Caco-2 (cell line): ENCODE results near the gene MTF2. TPM values are rescaled to one million over a fixed set of nuclear protein-coding genes. Genes with fewer than 3 reads are reported as not detected.

Source experiments
- BruUV-seq: library from RNA; stranded (reverse); fragments of 400-500 nt; replicated peaks from 2 replicates; lab custom pipeline; 2021; lab: Mats Ljungman, UMichigan
- CTCF ChIA-PET: fragments of 300-600 bp; sonication (Branson Sonifier 250); formaldehyde crosslinking; loops from one replicate; lab custom pipeline; 2022; ENCODE audit warnings: antibody characterized with exemption; lab: Charles Lee
- POLR2A ChIA-PET: fragments of 300-600 bp; sonication (Branson Sonifier 250); formaldehyde crosslinking; loops from one replicate; lab custom pipeline; 2022; ENCODE audit warnings: antibody characterized with exemption; lab: Charles Lee
- DNase-seq, 2 experiments: peaks; one replicate each; pipeline versions ENCODE4 v3.0.0 to v3.0.0-alpha.2; 2020 to 2022
- H3K27me3 ChIP-seq: replicated peaks from 2 replicates; pipeline ENCODE4 v1.6.0; 2011; ENCODE audit warnings: low read length; ENCODE audit not compliant: control insufficient read depth, insufficient read depth
- H3K36me3 ChIP-seq: 2 replicates; pipeline ENCODE4 v1.5.1; 2011; ENCODE audit warnings: low read length; ENCODE audit not compliant: control insufficient read depth, insufficient read depth
- H3K4me1 ChIP-seq: fragments of 250-450 bp; sonication (Bioruptor Pico); 2 replicates; pipeline ENCODE4 v1.5.1; 2020; ENCODE audit warnings: mild to moderate bottlenecking
- H3K4me3 ChIP-seq: 2 replicates; pipeline ENCODE4 v1.5.1; 2011; ENCODE audit warnings: low read depth, mild to moderate bottlenecking, control low read depth, low read length
- H3K9me3 ChIP-seq: fragments of 250-450 bp; sonication (Bioruptor Pico); 2 replicates; pipeline ENCODE4 v1.5.1; 2020; ENCODE audit warnings: mild to moderate bottlenecking, moderate library complexity
- H3K27ac Mint-ChIP-seq: one replicate; pipeline ENCODE4 v1.8.0; 2022; ENCODE audit warnings: mixed read lengths; ENCODE audit not compliant: unreplicated experiment
- H3K27me3 Mint-ChIP-seq: one replicate; pipeline ENCODE4 v1.8.0; 2022; ENCODE audit warnings: mixed read lengths; ENCODE audit not compliant: insufficient read depth, unreplicated experiment
- H3K36me3 Mint-ChIP-seq: one replicate; pipeline ENCODE4 v1.8.0; 2022; ENCODE audit warnings: mild to moderate bottlenecking, mixed read lengths; ENCODE audit not compliant: insufficient read depth, unreplicated experiment
- H3K4me1 Mint-ChIP-seq: one replicate; pipeline ENCODE4 v1.8.0; 2022; ENCODE audit warnings: low read depth, mixed read lengths; ENCODE audit not compliant: unreplicated experiment
- H3K4me3 Mint-ChIP-seq: one replicate; pipeline ENCODE4 v1.8.0; 2022; ENCODE audit warnings: mild to moderate bottlenecking, moderate library complexity, mixed read lengths; ENCODE audit not compliant: unreplicated experiment
- H3K9me3 Mint-ChIP-seq: one replicate; pipeline ENCODE4 v1.8.0; 2022; ENCODE audit warnings: mixed read lengths; ENCODE audit not compliant: unreplicated experiment
- CTCF ChIP-seq, 2 experiments: fragments of 200-600 bp in 1 of 2; IDR thresholded peaks; 1 replicate in 1 of 2; 2 replicates in 1 of 2; pipeline versions ENCODE4 v1.5.1 to v1.8.0; 2011 to 2022; ENCODE audit warnings: antibody characterized with exemption in 1 of 2, control low read depth in 1 of 2, inconsistent platforms in 1 of 2, low read depth in 1 of 2, low read length in 1 of 2, mild to moderate bottlenecking in 1 of 2, moderate library complexity in 1 of 2; ENCODE audit not compliant: insufficient read depth in 1 of 2, severe bottlenecking in 1 of 2, unreplicated experiment in 1 of 2
- intact Hi-C: fragments of 100-400 bp; cut with micrococcal nuclease; formaldehyde crosslinking; loops from one replicate; pipeline ENCODE4 v1.10.0; 2022; ENCODE audit not compliant: unreplicated experiment
- total RNA-seq: library from RNA; stranded (reverse); gene quantifications from 2 replicates; pipeline ENCODE4 v1.2.3, GENCODE V29; 2022

The MTF2 gene
- total RNA-seq, 1 experiment from 2014 or later, result 29.9 TPM

GRCh38 chr1:93123201-93123783, 44.2 kb downstream of the MTF2 start:
- no peaks in the 10 kb centered on the region for H3K9me3 ChIP-seq
- Mint-ChIP-seq H3K4me3 (no peak overlapping the region), H3K36me3 (peaks cover 20% of the 10 kb centered on the region), H3K9me3 (no peaks in the 10 kb centered on the region), H3K27ac (no peak overlapping the region), H3K4me1 (no peaks in the 10 kb centered on the region), H3K27me3 (no peaks in the 10 kb centered on the region)
- intact Hi-C loops, result no loop called here
- no peak for DNase-seq
- H3K4me1 ChIP-seq, result no peaks in the 10 kb centered on the region
- no peaks in the 10 kb centered on the region for H3K36me3 ChIP-seq
- no peak overlapping the region for H3K4me3 ChIP-seq
- no TSS peak for BruUV-seq
- CTCF ChIA-PET, result no interaction called here
- POLR2A ChIA-PET, result no interaction called here
- TF ChIP-seq CTCF (IDR thresholded peaks at IDR 0.05; ENCODE audit: insufficient read depth in 1 of 2, low read depth in 1 of 2, low read length in 1 of 2, severe bottlenecking in 1 of 2, unreplicated experiment in 1 of 2), result no peak
- H3K27me3 ChIP-seq, result no peaks in the 10 kb centered on the region

DNA sequence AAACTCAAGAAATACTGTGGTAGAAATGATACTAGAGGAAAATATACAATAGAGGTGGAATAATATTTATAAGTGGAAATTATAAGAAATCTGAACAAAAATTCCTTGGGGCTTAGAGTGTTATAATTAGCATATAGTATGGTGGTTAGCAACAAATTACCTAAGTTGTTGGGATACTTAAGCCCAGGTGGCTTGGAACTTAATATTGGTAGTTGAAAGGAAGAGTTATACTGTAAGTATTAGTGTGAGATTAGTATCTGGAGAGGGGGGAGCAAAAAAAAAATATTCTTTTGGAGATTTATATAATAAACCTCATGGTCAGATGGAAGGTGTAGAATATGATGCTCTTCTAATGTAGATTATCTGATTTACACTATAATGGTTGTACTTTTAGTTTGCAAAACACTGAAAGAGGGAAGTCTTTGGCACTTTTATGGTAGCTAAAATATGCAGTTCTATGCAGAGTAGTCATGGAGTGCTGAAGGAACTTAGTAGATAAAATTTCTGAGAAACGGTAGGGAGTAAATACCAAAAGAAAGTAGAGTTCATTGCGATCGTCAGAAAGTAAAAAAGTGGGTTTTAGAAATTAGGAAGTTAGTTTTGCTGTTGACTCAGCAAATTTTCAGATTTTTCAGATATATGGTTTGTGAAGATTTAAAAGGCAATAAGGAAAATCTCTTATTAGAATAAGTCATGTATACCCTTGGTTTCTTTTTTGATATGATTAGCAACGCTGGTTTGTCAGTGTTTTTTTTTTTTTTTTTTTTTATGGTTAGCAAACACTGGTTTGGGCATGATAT, 45.7 kb downstream of the MTF2 start:
- no peaks in the 10 kb centered on the region for H3K27me3 ChIP-seq
- intact Hi-C loops, result no loop called here
- no TSS peak for BruUV-seq
- Mint-ChIP-seq H3K36me3 (peaks cover 20% of the 10 kb centered on the region), H3K27me3 (no peaks in the 10 kb centered on the region), H3K27ac (no peak overlapping the region), H3K9me3 (no peaks in the 10 kb centered on the region), H3K4me3 (no peak overlapping the region), H3K4me1 (no peaks in the 10 kb centered on the region)
- H3K36me3 ChIP-seq, result no peaks in the 10 kb centered on the region
- H3K4me3 ChIP-seq, result no peak overlapping the region
- DNase-seq, result no peak
- ChIA-PET POLR2A (interaction anchor here (0.5 kb wide), 1 partner anchor 8 kb away, joined by 4 read pairs; no protein-coding TSS in a partner anchor), CTCF (no interaction called here)
- H3K9me3 ChIP-seq, result no peaks in the 10 kb centered on the region
- TF ChIP-seq CTCF (IDR thresholded peaks at IDR 0.05; ENCODE audit: insufficient read depth in 1 of 2, low read depth in 1 of 2, low read length in 1 of 2, severe bottlenecking in 1 of 2, unreplicated experiment in 1 of 2), result no peak
- no peaks in the 10 kb centered on the region for H3K4me1 ChIP-seq

- Histone ChIP-seq H3K4me1 (no peaks in the 10 kb centered on the region), H3K27me3 (no peaks in the 10 kb centered on the region), H3K9me3 (no peaks in the 10 kb centered on the region), H3K36me3 (no peaks in the 10 kb centered on the region), H3K4me3 (no peak overlapping the region)
- DNase-seq, result no peak
- Mint-ChIP-seq H3K36me3 (peaks cover 24% of the 10 kb centered on the region), H3K27me3 (no peaks in the 10 kb centered on the region), H3K4me3 (no peak overlapping the region), H3K9me3 (no peaks in the 10 kb centered on the region), H3K27ac (no peak overlapping the region), H3K4me1 (no peaks in the 10 kb centered on the region)
- BruUV-seq, result no TSS peak
- CTCF ChIA-PET, result no interaction called here
- no peak for TF ChIP-seq CTCF (IDR thresholded peaks at IDR 0.05; ENCODE audit: insufficient read depth in 1 of 2, low read depth in 1 of 2, low read length in 1 of 2, severe bottlenecking in 1 of 2, unreplicated experiment in 1 of 2)
- intact Hi-C loops, result no loop called here
- POLR2A ChIA-PET, result no interaction called here
Measured at GRCh38 chr1:93129507-93130099, 50.5 kb downstream of the MTF2 start.
